Bronchial epithelial cell (primary cell): Measurements from ENCODE around the gene CNGA3. TPM values are rescaled to one million over a fixed set of nuclear protein-coding genes. Genes with fewer than 3 reads are reported as not detected.

Source experiments
- DNase-seq: peaks from one replicate; pipeline ENCODE4 v3.0.0-alpha.2; 2010; ENCODE audit warnings: low read depth
- FAIRE-seq: peaks from 2 replicates; lab custom pipeline; 2011; peaks lifted over from hg19 to GRCh38; lab: Jason Lieb, UNC
- H3K27me3 ChIP-seq: 2 replicates; pipeline ENCODE4 v1.5.1; 2011; ENCODE audit warnings: low read length; ENCODE audit not compliant: control insufficient read depth, insufficient read depth
- H3K36me3 ChIP-seq: 2 replicates; pipeline ENCODE4 v1.5.1; 2011; ENCODE audit warnings: low read length; ENCODE audit not compliant: control insufficient read depth, insufficient read depth
- H3K4me3 ChIP-seq: 2 replicates; pipeline ENCODE4 v1.5.1; 2011; ENCODE audit warnings: mild to moderate bottlenecking, low read depth, low read length, control low read depth
- CTCF ChIP-seq: IDR thresholded peaks from 2 replicates; pipeline ENCODE4 v1.5.1; 2011; ENCODE audit warnings: mild to moderate bottlenecking, moderate library complexity, low read length, control low read depth, inconsistent platforms; ENCODE audit not compliant: insufficient read depth, severe bottlenecking
- total RNA-seq: library from RNA; depleted of rRNA; stranded (reverse); fragments of >200 nt; gene quantifications from 2 replicates; pipeline ENCODE4 v1.2.1, GENCODE V29; 2014

Gene CNGA3
- total RNA-seq, 1 donor from 2014 or later: not detected

- Histone ChIP-seq H3K36me3 (no peaks in the 10 kb centered on the region), H3K4me3 (no peak overlapping the region), H3K27me3 (peaks cover 1% of the 10 kb centered on the region)
- TF ChIP-seq CTCF: no peak
- DNase-seq (peak; percentile 97), FAIRE-seq (no peak)
These were observed 11.7 kb upstream of the CNGA3 start for GRCh38 chr2:98334439-98335078.

- Histone ChIP-seq H3K27me3 (peaks cover 2% of the 10 kb centered on the region), H3K36me3 (no peaks in the 10 kb centered on the region), H3K4me3 (no peak overlapping the region)
- TF ChIP-seq CTCF: no peak
- DNase-seq (no peak), FAIRE-seq (no peak)
These were observed 11.0 kb upstream of the CNGA3 start for GRCh38 chr2:98335271-98335670.

- FAIRE-seq (no peak), DNase-seq (no peak)
- Histone ChIP-seq H3K27me3 (peaks cover 9% of the 10 kb centered on the region), H3K36me3 (no peaks in the 10 kb centered on the region), H3K4me3 (no peak overlapping the region)
- TF ChIP-seq CTCF: no peak
These were observed 5.0 kb upstream of the CNGA3 start for GRCh38 chr2:98341241-98341640.

GRCh38 chr2:98343285-98343684 lies 3.0 kb upstream of the CNGA3 start:
- no peak for DNase-seq
- no peak for FAIRE-seq

GRCh38 chr2:98347298-98348065 lies 1.2 kb downstream of the CNGA3 start:
- FAIRE-seq (peak; percentile 28), DNase-seq (no peak)
- TF ChIP-seq CTCF: no peak
- no peaks in the 10 kb centered on the region for H3K36me3 ChIP-seq
- peaks cover 37% of the 10 kb centered on the region for H3K27me3 ChIP-seq
- H3K4me3 ChIP-seq: no peak overlapping the region

More at GRCh38 chr2:98343285-98343684, 3.0 kb upstream of the CNGA3 start:
- no peak for TF ChIP-seq CTCF
- Histone ChIP-seq H3K36me3 (no peaks in the 10 kb centered on the region), H3K27me3 (peaks cover 29% of the 10 kb centered on the region), H3K4me3 (no peak overlapping the region)
